ENCODE results near the gene TK1.
A peak's percentile ranks its signal among the peaks of the same experiment; 100 is the strongest.
"Not testable (repeated sequence)": the region's sequence is repeated elsewhere in the genome, so short reads cannot be mapped to it uniquely, and the experiment has no call there.

The TK1 gene

DNA sequence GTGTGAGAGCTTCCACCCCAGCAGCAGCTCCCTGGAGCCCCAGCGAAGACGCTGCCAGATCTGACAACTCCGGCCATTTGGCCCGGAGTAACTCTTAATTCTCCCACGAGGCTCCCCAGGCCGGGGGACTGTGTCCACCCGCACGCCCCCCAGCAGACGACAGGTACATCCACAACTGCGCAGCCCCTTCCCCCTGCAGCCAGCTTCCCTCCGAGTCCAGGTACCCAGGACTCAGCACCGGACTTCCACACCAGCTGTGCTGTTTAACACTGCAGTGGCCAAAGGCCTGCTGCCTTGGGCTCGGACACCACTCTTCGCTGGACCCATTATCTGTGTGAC is 11.2 kb downstream of the TK1 start:
- no peak for DNase-seq

DNA sequence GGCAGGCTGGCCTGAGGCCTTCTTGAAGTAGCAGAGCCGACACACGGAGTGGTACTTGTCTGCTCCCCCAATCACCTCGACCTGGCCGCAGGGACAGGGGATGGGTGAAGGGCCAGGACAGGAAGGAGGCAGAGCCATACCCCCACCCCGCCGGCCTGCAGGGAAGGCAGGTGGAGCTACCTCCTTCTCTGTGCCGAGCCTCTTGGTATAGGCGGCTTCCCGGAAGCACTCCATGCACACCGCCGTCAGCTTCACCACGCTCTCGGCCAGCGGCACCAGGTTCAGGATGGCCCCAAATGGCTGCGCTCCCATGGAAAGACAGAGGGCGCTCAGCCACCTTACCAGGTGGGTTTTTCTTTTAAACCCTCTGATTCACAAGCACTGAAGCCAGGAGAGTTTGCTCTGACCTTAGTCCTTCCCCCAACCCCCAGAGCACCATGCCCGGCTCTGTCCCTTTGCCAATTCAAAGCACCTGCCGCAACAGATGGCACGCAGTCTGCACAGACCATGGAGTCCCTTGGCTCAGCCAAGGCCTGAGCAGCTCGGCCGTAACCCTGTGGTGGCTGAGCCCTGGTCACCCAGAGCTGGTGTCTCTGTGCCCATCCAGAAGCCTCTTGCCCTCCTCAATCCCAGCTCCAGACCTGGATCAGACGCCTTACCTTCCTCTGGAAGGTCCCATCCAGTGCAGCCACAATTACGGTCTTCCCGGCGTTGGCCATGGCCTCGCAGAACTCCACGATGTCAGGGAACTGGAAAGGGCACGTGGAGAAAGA is 11.8 kb downstream of the TK1 start:
- peak; percentile 84 for DNase-seq

DNA sequence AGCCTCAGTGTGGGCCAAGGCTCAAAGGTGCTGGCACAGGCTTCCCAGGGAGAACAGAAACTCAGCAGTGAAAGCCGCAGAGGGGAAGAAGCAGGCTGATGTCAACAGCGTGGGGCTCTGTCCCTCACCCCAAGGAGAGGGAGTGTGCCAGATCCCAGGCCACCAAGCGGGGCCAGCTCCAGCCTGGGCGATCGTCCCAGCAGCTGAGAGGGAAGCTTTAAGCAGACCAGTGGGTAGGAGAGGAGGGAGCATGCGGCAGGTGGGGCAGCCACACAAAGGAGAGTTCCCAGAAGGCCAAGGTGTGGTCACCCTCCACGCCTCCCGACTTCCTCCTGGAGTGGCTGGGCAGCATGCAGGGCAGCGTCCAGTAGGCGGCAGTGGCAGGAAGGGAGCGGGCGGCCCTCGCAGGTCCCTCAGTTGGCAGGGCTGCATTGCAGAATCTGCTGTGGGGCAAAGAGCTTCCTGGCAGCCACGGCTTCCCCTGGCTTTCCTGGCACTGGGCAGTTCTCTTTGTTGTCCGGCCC is 12.4 kb downstream of the TK1 start:
- DNase-seq: no peak

DNA sequence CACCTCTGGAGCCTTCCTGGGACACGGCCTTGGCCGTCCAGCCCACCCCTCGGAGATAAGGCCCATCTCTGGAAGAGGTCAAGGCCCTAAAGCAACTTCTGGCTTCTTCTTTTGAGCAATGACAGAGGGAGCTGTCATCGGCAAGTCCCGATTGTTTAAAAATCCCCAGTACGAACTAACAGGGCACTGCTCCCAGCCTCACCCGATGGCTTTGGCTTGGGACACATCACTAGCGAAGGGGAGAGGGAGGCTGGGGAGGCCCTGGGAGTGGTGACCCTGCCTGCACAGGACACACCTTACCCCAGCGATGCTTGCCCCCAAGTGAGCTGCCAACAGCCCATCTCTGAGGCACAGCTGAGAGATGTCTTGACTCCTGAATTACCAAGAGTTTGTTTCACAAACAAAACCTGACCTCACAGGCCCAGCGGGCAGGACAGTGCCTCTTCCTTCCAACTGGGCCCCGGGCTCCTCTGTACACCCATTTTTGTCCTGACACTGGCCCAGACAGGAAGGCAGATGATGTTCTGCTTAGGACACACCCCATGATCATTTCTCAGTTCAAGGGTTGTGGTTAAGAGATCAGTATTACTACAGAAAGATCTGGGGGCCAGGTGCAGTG is 13.6 kb downstream of the TK1 start:
- no peak for DNase-seq

DNA sequence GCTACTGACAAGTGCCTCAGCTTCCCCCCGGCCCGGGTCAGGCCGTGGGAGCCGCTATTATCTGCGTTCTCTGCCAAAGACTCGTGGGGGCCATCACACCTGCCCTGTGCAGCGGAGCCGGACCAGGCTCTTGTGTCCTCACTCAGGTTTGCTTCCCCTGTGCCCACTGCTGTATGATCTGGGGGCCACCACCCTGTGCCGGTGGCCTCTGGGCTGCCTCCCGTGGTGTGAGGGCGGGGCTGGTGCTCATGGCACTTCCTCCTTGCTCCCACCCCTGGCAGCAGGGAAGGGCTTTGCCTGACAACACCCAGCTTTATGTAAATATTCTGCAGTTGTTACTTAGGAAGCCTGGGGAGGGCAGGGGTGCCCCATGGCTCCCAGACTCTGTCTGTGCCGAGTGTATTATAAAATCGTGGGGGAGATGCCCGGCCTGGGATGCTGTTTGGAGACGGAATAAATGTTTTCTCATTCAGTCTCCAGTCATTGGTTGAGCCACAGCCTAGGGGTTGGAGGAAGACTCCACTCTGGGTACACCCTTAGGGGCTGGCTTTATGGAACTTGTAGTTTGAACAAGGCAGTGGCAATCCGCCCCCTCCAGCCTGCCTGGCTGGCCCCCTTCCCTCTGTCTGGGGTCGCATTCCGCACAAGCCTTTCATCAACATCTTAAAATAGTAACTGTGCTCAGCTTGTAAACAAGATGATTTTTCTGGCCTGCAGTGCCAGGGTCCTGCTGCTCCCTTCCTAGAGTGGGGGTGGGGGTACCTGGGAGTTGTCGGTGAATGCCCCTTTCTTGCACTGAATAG is 14.4 kb downstream of the TK1 start:
- DNase-seq: no peak

DNA sequence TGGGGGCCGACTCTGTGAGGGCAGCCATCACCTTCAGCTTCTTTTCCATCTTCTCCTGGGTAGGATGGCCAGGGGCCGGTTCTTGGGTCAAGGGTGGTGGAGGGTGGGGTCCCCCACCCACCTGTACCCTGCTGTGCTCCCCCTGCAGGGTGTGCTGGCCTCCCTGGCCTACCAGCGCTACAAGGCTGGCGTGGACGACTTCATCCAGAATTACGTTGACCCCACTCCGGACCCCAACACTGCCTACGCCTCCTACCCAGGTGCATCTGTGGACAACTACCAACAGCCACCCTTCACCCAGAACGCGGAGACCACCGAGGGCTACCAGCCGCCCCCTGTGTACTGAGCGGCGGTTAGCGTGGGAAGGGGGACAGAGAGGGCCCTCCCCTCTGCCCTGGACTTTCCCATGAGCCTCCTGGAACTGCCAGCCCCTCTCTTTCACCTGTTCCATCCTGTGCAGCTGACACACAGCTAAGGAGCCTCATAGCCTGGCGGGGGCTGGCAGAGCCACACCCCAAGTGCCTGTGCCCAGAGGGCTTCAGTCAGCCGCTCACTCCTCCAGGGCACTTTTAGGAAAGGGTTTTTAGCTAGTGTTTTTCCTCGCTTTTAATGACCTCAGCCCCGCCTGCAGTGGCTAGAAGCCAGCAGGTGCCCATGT is 15.1 kb downstream of the TK1 start:
- not testable (repeated sequence) for DNase-seq

DNA sequence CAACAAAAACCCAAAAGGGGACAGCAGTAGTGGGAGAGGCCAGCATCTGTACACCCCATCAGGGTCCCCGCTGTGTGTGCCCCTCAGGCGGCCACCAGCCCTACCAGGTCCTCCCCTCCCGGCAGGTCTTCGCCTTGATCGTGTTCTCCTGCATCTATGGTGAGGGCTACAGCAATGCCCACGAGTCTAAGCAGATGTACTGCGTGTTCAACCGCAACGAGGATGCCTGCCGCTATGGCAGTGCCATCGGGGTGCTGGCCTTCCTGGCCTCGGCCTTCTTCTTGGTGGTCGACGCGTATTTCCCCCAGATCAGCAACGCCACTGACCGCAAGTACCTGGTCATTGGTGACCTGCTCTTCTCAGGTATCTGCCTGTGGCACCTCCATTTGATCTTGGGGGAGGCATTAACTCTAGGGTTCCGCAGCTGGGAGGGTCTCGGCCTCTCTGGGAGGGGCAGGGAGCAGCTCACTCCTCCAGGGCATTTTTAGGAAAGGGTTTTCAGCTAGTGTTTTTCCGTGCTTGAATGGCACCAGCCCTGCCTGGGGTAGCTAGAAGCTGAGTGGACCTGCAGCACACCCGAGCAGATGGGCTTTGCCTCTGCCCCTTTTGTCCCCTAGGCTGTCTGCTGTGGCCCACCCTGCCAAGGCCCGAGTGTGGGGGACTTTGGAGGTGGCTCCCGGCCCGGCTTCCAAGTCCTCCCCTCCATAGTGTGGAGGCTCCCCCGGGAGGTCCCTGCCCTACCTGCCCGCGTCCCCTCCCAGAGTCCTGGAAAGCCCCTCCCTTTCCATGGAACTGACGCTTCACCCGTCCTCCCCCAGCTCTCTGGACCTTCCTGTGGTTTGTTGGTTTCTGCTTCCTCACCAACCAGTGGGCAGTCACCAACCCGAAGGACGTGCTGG is 15.9 kb downstream of the TK1 start:
- DNase-seq: no peak

DNA sequence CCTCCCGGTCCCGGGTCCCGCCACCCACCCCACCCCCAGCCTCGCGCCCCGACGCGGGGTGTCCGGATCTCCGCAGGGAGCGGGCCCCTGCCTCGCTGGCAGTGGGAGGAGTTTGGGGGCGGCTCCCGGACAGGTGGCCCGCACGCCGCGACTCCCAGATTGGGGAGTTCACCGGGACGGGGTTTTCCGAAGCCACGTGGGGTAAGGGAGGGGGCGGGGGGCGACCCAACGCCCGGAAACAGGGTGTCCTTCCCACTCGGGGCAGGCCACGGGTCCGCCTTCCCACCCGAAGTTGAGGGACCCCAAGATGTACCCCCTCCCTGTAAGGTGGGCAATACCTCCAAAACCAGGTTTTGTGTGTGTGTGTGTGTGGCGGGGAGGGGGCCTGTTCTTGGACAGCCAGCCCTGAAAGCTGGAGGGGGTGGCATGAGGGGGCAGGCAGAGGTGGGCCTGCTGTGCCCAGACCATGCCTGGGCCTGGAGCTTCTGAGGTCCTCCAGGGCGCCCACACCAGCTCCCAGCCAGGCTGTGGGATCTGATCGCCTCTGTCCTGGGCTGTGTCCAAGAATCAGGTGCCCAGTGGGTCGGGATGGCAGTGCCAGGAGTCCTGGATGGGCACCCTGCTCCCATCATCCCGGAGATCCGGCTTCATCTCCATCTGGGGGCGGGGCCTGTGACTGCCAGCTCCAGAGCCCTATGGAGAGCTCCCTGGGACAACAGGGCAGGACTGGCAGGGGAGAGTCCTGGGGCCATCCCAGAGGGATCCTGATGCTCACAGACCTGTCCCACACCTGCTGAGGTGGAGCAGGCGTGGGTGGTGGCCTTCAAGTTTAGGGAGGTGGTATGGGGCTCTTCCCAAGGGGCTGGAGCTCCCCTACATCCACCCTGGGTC is 17.7 kb downstream of the TK1 start:
- DNase-seq: no peak

DNA sequence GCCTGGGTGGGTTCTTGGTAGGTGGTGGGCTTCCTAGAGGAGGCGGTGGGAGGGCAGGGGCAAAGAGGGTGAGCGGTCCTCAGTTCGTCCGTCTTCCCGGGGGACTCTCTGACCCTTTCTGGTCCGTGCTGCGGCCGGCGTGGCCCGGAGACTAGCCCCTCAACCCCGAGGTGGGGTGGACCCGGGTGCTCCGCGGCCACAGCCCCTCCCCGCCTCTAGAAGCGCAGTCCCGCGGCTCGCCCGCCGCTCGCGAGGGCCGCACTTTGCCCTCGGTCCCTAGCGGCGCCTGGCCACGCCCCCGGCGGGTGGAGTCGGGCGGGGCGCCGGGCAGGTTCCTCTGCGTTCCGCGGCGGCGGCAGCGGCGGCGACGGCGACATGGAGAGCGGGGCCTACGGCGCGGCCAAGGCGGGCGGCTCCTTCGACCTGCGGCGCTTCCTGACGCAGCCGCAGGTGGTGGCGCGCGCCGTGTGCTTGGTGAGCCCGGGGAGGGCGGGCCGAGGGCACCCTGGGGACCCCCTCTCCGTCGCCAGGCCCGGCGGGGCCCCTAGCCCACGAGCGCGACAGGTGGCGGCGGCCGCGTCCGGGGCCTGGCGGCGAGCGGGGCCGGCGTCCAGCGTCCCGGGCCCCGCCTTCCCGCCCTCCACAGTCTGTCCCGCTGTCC is 18.5 kb downstream of the TK1 start, which contains the start of gene SYNGR2:
SYNGR2 (plus strand) TSS at position 340 of the 661 bp plus-strand sequence; CDS start at position 376, 36 bp downstream.
- peak; percentile 22 for DNase-seq

DNA sequence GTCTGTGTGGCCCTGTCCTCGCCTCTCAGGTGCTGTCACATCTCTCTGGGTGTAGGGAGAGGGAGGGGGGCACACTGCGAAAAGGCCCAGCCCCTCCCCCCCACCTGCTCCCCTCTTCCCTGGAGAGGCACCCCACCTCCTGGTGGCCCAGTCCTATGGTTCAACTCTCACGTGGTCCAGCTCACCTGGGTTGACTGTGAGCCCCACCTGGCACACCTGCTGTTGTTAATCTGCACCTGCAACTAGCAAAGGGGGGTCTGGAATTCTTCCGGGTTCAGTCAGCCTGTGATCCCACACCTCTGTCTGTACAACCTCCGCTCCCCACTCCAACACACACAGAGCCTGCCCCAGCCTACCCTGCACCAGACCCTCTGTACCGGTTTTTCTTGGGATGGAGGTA is 20.4 kb downstream of the TK1 start:
- DNase-seq: no peak

DNA sequence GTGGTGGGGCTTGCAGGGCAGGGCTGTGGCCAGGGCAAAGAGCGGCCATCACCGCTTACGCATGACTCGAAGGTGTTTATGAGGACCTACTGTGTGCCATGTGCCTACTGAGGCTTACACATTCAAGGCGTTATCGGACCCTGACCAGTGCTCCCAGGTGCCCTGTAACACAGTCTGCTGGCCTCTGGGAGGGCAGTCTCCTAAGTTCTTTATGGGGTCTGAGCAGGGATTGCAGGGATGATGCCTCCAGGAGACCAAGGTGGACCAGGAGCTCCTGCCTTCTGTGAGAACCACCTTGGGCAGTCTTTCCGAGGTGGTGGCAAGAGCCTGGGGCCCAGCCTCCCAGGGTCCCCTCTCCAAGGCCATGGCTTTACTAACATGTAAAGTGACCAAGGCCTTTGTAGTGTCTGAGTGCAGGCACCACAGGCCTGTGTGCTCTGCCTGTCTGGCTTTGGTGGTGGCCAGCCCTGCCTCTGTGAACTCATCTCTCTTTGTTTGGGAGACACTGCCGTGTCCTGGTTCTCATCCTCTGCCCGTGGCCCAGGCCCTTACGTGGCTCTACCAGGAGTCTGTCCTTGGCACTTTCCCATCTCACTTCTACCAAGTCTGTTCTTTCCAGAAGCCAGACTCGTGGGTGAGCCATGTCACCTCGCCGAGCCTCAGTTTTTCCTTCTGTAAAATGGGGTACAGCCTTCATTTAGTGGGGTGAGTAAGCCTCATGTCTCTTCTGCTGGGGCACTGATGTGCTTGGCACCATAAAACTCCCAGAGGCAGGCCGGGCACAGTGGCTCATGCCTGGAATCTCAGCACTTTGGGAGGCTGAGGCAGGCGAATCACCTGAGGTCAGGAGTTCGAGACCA is 21.9 kb downstream of the TK1 start:
- no peak for DNase-seq

DNA sequence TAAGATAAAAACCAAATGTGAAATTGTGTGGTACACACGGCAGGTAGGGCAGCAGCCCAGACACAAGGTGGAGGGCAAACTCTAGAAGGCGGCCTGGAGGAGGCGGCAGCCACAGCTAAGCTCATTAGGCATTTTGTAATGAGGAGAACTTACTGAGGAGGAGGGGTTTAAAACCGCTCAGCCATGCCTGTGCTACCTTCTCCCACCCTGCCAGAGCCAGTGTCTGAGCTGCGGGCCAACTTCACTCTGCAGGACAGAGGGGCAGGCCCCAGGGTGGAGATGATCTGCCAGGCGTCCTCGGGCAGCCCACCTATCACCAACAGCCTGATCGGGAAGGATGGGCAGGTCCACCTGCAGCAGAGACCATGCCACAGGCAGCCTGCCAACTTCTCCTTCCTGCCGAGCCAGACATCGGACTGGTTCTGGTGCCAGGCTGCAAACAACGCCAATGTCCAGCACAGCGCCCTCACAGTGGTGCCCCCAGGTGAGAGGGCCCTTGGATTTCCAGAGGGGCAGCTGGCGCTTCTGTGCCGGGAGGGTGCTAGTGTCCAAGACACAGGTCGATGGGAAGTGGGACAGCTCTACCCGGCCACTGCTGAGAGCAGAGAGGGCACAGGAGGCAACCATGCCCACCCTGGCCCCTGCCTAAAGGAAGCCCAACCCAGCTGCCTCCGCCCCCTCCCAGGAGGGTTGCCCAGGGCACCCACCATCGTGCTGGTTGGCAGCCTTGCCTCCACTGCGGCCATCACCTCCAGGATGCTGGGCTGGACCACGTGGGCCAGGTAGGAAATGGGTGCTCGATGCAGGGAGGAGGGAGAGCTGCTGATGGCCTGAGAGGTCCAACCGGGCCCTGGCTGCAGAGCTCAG is 22.7 kb downstream of the TK1 start:
- DNase-seq: no peak

DNA sequence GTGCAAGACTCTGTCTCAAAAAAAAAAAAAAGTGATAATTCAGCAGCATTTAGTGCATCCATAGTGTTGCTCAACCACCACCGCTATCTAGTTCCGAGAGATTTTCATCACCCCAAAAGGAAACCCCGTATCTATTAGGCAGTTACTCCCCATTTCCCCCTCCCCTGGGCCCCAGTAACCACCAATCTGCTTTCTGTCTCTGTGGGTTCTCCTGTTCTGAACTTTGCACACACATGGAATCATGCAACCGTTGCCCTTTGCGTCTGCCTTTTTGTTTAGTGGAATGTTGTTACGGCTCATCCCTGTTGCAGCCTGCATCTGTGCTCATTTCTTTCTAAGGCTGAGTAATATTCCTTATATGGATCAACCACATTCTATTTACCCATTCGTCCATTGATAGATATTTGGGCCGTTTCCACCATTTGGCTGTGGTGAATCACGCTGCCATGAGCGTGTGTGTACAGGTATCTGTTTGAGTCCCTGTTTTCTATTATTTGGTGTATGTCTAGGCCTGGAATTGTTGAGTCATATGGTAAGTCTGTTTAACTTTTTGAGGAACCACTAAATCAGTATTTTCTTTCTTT is 27.2 kb downstream of the TK1 start:
- no peak for DNase-seq

DNA sequence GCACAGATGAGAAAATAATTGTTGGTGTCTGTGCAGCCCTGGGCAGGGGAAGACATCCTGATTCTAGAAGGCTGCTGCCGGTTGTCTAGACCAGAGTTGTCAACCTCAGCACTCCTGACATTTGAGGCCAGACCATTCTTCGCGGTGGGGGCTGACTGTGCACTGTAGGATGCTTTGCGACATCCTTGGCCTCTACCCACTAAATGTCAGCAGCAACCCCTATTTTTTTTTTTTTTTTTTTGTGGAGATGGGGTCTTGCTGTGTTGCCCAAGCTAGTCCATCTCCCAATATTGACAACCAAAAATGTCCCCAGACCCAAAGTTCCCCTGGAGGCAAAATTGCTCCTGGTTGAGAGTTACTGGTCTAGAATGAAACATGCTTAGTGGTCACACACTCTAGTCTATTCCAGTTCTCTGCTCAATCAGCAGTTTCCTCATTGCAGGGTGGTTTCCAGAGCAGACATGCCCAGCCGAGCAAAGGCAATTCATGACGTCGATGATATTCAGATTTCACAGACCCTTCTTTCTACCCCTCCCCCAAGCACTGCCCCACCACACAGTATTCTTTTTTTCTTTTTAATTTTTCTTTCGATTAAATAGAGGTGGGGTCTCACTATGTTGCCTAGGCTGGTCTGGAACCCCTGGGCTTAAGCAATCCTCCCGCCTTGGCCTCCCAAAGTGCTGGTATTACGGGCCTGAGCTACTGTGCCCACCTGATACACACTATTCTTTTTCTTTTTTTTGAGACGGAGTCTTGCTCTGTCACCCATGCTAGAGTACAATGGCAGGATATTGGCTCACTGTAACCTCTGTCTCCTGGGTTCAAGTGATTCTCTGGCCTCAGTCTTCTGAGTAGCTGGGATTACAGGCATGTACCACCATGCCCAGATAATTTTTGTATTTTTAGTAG is 31.7 kb downstream of the TK1 start:
- no peak for DNase-seq

DNA sequence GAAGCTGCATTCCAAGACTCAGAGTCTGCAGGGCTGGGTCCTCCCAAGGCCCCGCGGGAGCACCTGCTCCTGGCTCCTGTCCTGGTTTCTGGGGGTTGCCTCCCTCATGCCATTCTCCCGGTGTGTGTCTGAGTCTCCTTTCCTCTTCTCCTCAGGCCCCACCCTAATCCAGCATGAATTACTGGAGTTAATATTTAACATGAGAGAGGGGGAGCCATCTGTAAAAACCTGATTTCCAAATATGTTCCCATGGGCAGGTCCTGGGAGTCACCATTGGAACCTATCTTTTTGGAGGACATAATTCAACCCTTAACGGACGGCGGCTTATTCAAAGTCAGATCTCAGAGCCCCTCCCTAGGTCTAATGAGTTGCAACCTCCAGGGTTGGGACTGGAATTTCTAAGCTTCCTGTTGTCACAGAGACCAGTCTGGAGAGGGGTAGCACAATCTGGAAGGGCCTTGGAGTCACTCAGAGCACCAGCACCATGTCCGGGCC is 35.3 kb downstream of the TK1 start:
- no peak for DNase-seq

DNA sequence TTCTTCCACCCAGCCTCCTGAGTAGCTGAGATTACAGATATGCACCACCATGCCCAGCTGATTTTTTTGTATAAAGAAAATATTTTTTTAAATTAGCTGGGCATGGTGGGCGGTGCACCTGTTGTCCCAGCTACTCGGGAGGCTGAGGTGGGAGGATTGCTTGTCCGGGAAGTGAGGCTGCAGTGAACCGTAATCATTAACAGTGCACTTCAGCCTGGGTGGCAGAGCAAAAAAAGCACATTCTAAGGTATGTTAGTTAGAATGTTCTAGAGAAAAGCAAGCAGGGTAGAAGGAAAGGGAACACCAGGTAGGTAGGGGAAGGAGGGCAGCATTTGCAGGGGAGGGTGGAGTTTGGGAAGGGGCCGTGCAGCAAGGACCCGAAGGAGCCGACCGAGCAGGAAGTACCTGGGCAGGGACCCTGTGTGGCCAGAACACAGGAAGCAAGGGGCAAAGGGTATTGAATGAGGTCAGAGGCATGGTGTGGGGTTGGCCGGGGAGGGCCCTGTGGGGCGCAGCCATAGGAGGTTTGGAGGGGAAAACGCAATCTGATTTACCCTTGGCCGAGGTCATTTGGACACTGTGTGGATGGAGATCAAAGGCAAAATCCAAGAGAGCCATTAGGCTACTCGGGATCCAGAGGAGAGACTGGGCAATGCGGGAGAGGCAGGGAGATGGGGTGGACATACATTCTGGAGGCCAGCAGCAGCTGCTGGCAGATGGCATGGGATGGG is 38.4 kb downstream of the TK1 start:
- no peak for DNase-seq
